K562 (cell line): ENCODE data around the gene COPE.

Experiments used
- MAZ ChIP-seq, 2 experiments: fragments of 450-650 bp in 1 of 2; sonication (generic) in 1 of 2; formaldehyde crosslinking; IDR thresholded peaks in 1 of 2; conservative IDR thresholded peaks in 1 of 2; 2 replicates each; pipeline versions ENCODE4 v1.4.0 to v1.5.0; 2020; ENCODE audit warnings: mild to moderate bottlenecking in 1 of 2, missing genetic modification reagents in 1 of 2
- U2AF2 ChIP-seq: fragments of 200-400 bp; formaldehyde crosslinking; optimal IDR thresholded peaks from 2 replicates; pipeline ENCODE3; 2017; ENCODE audit warnings: low read depth, mild to moderate bottlenecking, low read length
- ZBTB8A ChIP-seq: fragments of 450-650 bp; IDR thresholded peaks from 2 replicates; pipeline ENCODE4 v1.6.1; 2018; ENCODE audit warnings: mild to moderate bottlenecking, moderate library complexity; ENCODE audit not compliant: partially characterized antibody

- TF ChIP-seq MAZ (CRISPR knock-in tag; conservative IDR thresholded peaks at IDR 0.05 in 1 of 2, IDR thresholded peaks at IDR 0.05 in 1 of 2) (no peak), ZBTB8A (no peak), U2AF2 (no peak)
Measured at GRCh38 chr19:18867199-18867598, 52.0 kb downstream of the COPE start.
